UCSD-AML1 (cell line): ENCODE measurements around the gene LIPK.
"Not testable (repeated sequence)": the region's sequence is repeated elsewhere in the genome, so short reads cannot be mapped to it uniquely, and the experiment has no call there.

Experiments used
- DNase-seq: peaks from one replicate; lab custom pipeline; 2025; ENCODE audit not compliant: unreplicated experiment; lab: John Stamatoyannopoulos, UW

The LIPK gene

GRCh38 chr10:88715517-88715916 is 9.5 kb downstream of the LIPK start:
- no peak for DNase-seq

- no peak for DNase-seq
Measured at GRCh38 chr10:88721392-88721791, 15.3 kb downstream of the LIPK start.

- no peak for DNase-seq
Measured at GRCh38 chr10:88725798-88726197, 19.7 kb downstream of the LIPK start.

GRCh38 chr10:88728107-88728763 is 22.2 kb downstream of the LIPK start:
- DNase-seq, result peak; percentile 33

GRCh38 chr10:88730864-88731263 is 24.8 kb downstream of the LIPK start:
- DNase-seq, result no peak

- DNase-seq, result peak; percentile 32
Measured at GRCh38 chr10:88731296-88731695, 25.2 kb downstream of the LIPK start.

GRCh38 chr10:88733215-88733614 is 27.2 kb downstream of the LIPK start:
- DNase-seq, result no peak

- no peak for DNase-seq
Measured at GRCh38 chr10:88735661-88736060, 29.6 kb downstream of the LIPK start.

GRCh38 chr10:88741921-88742320 is 35.9 kb downstream of the LIPK start:
- not testable (repeated sequence) for DNase-seq

- no peak for DNase-seq
Measured at GRCh38 chr10:88742448-88742847, 36.4 kb downstream of the LIPK start.

GRCh38 chr10:88744002-88744401 is 38.0 kb downstream of the LIPK start:
- DNase-seq, result no peak

- DNase-seq, result no peak
Measured at GRCh38 chr10:88745633-88746032, 39.6 kb downstream of the LIPK start.

GRCh38 chr10:88754287-88754686 is 48.2 kb downstream of the LIPK start:
- no peak for DNase-seq

- DNase-seq, result no peak
Measured at GRCh38 chr10:88755753-88756152, 49.7 kb downstream of the LIPK start.

- DNase-seq, result no peak
Measured at GRCh38 chr10:88756660-88757059, 50.6 kb downstream of the LIPK start.

GRCh38 chr10:88759366-88760101 is 53.5 kb downstream of the LIPK start, which contains the start of gene LIPN:
Gene LIPN (plus strand): TSS chr10:88760020. CDS start chr10:88761406, 1,386 bp downstream.
- no peak for DNase-seq

GRCh38 chr10:88762906-88763305 is 56.9 kb downstream of the LIPK start:
- no peak for DNase-seq

- DNase-seq, result no peak
Measured at GRCh38 chr10:88763441-88763840, 57.4 kb downstream of the LIPK start.

- DNase-seq, result no peak
Measured at GRCh38 chr10:88764110-88764509, 58.1 kb downstream of the LIPK start.

GRCh38 chr10:88765816-88766215 is 59.8 kb downstream of the LIPK start:
- no peak for DNase-seq

GRCh38 chr10:88769384-88769783 is 63.3 kb downstream of the LIPK start:
- no peak for DNase-seq

- DNase-seq, result no peak
Measured at GRCh38 chr10:88781206-88781605, 75.2 kb downstream of the LIPK start.

GRCh38 chr10:88782222-88782621 is 76.2 kb downstream of the LIPK start:
- no peak for DNase-seq
